ENCODE data around the gene ADAMTS16. TPM values are rescaled to one million over a fixed set of nuclear protein-coding genes. Genes with fewer than 3 reads are reported as not detected.

Gene ADAMTS16
- total and polyA plus RNA-seq, 9 of the 15 experiments (the other 6 are each of a cell fraction or from before 2014, with no cell fraction given): not detected

GRCh38 chr5:5149154-5149553 is 9.0 kb downstream of the ADAMTS16 start (continued):
- TF ChIP-seq, protein P1, sequence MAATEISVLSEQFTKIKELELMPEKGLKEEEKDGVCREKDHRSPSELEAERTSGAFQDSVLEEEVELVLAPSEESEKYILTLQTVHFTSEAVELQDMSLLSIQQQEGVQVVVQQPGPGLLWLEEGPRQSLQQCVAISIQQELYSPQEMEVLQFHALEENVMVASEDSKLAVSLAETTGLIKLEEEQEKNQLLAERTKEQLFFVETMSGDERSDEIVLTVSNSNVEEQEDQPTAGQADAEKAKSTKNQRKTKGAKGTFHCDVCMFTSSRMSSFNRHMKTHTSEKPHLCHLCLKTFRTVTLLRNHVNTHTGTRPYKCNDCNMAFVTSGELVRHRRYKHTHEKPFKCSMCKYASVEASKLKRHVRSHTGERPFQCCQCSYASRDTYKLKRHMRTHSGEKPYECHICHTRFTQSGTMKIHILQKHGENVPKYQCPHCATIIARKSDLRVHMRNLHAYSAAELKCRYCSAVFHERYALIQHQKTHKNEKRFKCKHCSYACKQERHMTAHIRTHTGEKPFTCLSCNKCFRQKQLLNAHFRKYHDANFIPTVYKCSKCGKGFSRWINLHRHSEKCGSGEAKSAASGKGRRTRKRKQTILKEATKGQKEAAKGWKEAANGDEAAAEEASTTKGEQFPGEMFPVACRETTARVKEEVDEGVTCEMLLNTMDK (IDR thresholded peaks at IDR 0.05; ENCODE audit: borderline replicate concordance, insufficient read depth, low read depth, low read length, poor library complexity, severe bottlenecking): no peak

- H3K9me1 ChIP-seq (ENCODE audit: control insufficient read depth, insufficient read depth, low read length): no peaks in the 10 kb centered on the region
- 0% methylated on average over 3 of the region's 3 CpGs for WGBS (ENCODE audit: insufficient coverage, low coverage, missing lambda C conversion rate)
- ChIA-PET CTCF (ENCODE audit: low intra/inter-chr PET ratio) (no interaction called here), POLR2A (no interaction called here)
- BruUV-seq (replicated peaks): no TSS peak
- no peaks in the 10 kb centered on the region; a peak in 2 of 5 replicates for H3K27me3 ChIP-seq (ENCODE audit: control insufficient read depth in 2 of 2, insufficient read depth in 2 of 2, low read length in 2 of 2)
- intact Hi-C loops (cut with micrococcal nuclease): no loop called here
- H2AFZ ChIP-seq (ENCODE audit: low read depth, low read length): no peak overlapping the region
- no peaks in the 10 kb centered on the region for H3K79me2 ChIP-seq (ENCODE audit: control insufficient read depth, insufficient read depth, low read length)
- no peak overlapping the region for H3K4me3 ChIP-seq
- H4K20me1 ChIP-seq (replicated peaks; ENCODE audit: control insufficient read depth, insufficient read depth, low read length): no peaks in the 10 kb centered on the region
- FAIRE-seq (no peak), ATAC-seq (no peak), DNase-seq (ENCODE audit: extremely low read depth in 1 of 4, low spot score in 3 of 4) (no peak)
- H3K27ac ChIP-seq (ENCODE audit: extremely low read depth, low read depth, low read length): no peak overlapping the region
- no peak overlapping the region for H3K4me2 ChIP-seq (ENCODE audit: insufficient read depth, low read length)
- TF ChIP-seq PTTG1 (tag; IDR thresholded peaks at IDR 0.05; ENCODE audit: low read depth) (no peak), XRCC3 (IDR thresholded peaks at IDR 0.05) (no peak), CBX3 (IDR thresholded peaks at IDR 0.05; ENCODE audit: borderline replicate concordance in 1 of 2, low read length in 2 of 2) (peak in 1 of 2 experiments; percentile 59; a peak in 1 of 3 replicates), TRIM28 (IDR thresholded peaks at IDR 0.05) (0 out of 2 replicates have a peak, but pooled peaks have one; percentile 23), BHLHE40 (IDR thresholded peaks at IDR 0.05; ENCODE audit: low read length) (no peak), CBX5 (IDR thresholded peaks at IDR 0.05; ENCODE audit: borderline replicate concordance, low read depth) (0 out of 2 replicates have a peak, but pooled peaks have one; percentile 53), RAD51 (IDR thresholded peaks at IDR 0.05; ENCODE audit: borderline replicate concordance, low read depth) (no peak), SP2 (IDR thresholded peaks at IDR 0.05; ENCODE audit: extremely low read depth, low read depth, low read length, poor library complexity, severe bottlenecking) (no peak), ZNF3 (CRISPR knock-in tag; IDR thresholded peaks at IDR 0.05) (no peak), FIP1L1 (IDR thresholded peaks at IDR 0.05; ENCODE audit: low read depth, low read length, poor library complexity, severe bottlenecking) (no peak)
- TF ChIP-seq, protein P2, sequence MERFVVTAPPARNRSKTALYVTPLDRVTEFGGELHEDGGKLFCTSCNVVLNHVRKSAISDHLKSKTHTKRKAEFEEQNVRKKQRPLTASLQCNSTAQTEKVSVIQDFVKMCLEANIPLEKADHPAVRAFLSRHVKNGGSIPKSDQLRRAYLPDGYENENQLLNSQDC (CRISPR knock-in tag; IDR thresholded peaks at IDR 0.05): no peak
- no peaks in the 10 kb centered on the region for H3K9me3 ChIP-seq (replicated peaks; ENCODE audit: control insufficient read depth, insufficient read depth, low read depth, low read length)
- H3K9ac ChIP-seq (ENCODE audit: insufficient read depth in 1 of 2, low read depth in 2 of 2, low read length in 2 of 2): no peak overlapping the region
- H3K4me1 ChIP-seq (replicated peaks in 1 of 2; ENCODE audit: control insufficient read depth in 2 of 2, insufficient read depth in 2 of 2, low read length in 2 of 2): no peaks in the 10 kb centered on the region
- no peaks in the 10 kb centered on the region for H3K36me3 ChIP-seq (ENCODE audit: control insufficient read depth, insufficient read depth, low read length)
- in situ Hi-C loops (cut with MboI): no loop called here
Measured at GRCh38 chr5:5150667-5151066, 10.5 kb downstream of the ADAMTS16 start.
